K562 (cell line): ENCODE data around the gene TMEM86B. TPM values are rescaled to one million over a fixed set of nuclear protein-coding genes. Genes with fewer than 3 reads are reported as not detected.

Experiments
- ATAC-seq: fragments of 200-7000 bp; cut with Tn5 transposase; 3 replicates; pipeline ENCODE4 v1.9.1; 2020; ENCODE audit warnings: moderate library complexity
- BruUV-seq: library from RNA; stranded (reverse); fragments of 400-500 nt; replicated peaks from 2 replicates; lab custom pipeline; 2021; lab: Mats Ljungman, UMichigan
- CTCF ChIA-PET: fragments of 300-600 bp; formaldehyde crosslinking; extraction: SDS; loops from one replicate; lab custom pipeline; 2021; ENCODE audit warnings: low intra/inter-chr PET ratio; lab: Yijun Ruan, JAX
- POLR2A ChIA-PET: fragments of 300-600, 350-650 bp; sonication (Branson Sonifier 250); formaldehyde crosslinking; extraction: SDS; loops from one replicate; lab custom pipeline; 2021; ENCODE audit warnings: antibody characterized with exemption, inconsistent platforms; lab: Yijun Ruan, JAX
- DNase-seq, 4 experiments: peaks; one replicate each; pipeline versions ENCODE4 v3.0.0 to v3.0.0-alpha.2; 2011 to 2018; ENCODE audit warnings: low spot score in 3 of 4, mixed read lengths in 3 of 4; ENCODE audit errors: extremely low read depth in 1 of 4
- FAIRE-seq: peaks from 2 replicates; lab custom pipeline; 2011; peaks lifted over from hg19 to GRCh38; lab: Jason Lieb, UNC
- H2AFZ ChIP-seq: 2 replicates; pipeline ENCODE4 v1.6.0; 2011; ENCODE audit warnings: low read depth, low read length, control low read depth, inconsistent platforms
- H3K27ac ChIP-seq: fragments of 200-600 bp; 3 replicates; pipeline ENCODE4 v1.8.0; 2011; ENCODE audit warnings: low read depth, mild to moderate bottlenecking, control low read depth, inconsistent platforms, low read length, moderate library complexity, mixed read lengths; ENCODE audit errors: extremely low read depth
- H3K27me3 ChIP-seq, 2 experiments: fragments of 300-600 bp in 1 of 2; 2 replicates in 1 of 2; 3 replicates in 1 of 2; pipeline versions ENCODE4 v1.6.0 to v1.8.0; 2011; ENCODE audit warnings: inconsistent platforms in 2 of 2, low read length in 2 of 2, mild to moderate bottlenecking in 1 of 2, mixed read lengths in 1 of 2, moderate library complexity in 1 of 2; ENCODE audit not compliant: control insufficient read depth in 2 of 2, insufficient read depth in 2 of 2
- H3K36me3 ChIP-seq: fragments of 300-600 bp; 3 replicates; pipeline ENCODE4 v1.8.0; 2011; ENCODE audit warnings: mild to moderate bottlenecking, low read length, inconsistent platforms; ENCODE audit not compliant: control insufficient read depth, insufficient read depth
- H3K4me1 ChIP-seq, 2 experiments: fragments of 200-600 bp in 1 of 2; replicated peaks in 1 of 2; 2 replicates in 1 of 2; 3 replicates in 1 of 2; pipeline versions ENCODE4 v1.5.1 to v1.8.0; 2011; ENCODE audit warnings: inconsistent platforms in 2 of 2, low read length in 2 of 2, mild to moderate bottlenecking in 1 of 2, mixed read lengths in 1 of 2, moderate library complexity in 1 of 2; ENCODE audit not compliant: control insufficient read depth in 2 of 2, insufficient read depth in 2 of 2
- H3K4me2 ChIP-seq: 2 replicates; pipeline ENCODE4 v1.6.1; 2011; ENCODE audit warnings: low read length, control low read depth, inconsistent platforms, mixed read lengths; ENCODE audit not compliant: insufficient read depth
- H3K4me3 ChIP-seq: fragments of 200-600 bp; sonication (generic), shearing (Covaris generic); 2 replicates; pipeline ENCODE4 v1.5.1; 2016; ENCODE audit warnings: control low read depth, inconsistent platforms
- H3K79me2 ChIP-seq: fragments of 200-600 bp; 3 replicates; pipeline ENCODE4 v1.8.0; 2011; ENCODE audit warnings: low read length, inconsistent platforms; ENCODE audit not compliant: control insufficient read depth, insufficient read depth
- H3K9ac ChIP-seq, 2 experiments: 2 replicates each; pipeline versions ENCODE4 v1.6.0 to v1.6.1; 2011; ENCODE audit warnings: low read depth in 2 of 2, low read length in 2 of 2, control low read depth in 1 of 2, inconsistent platforms in 1 of 2, mild to moderate bottlenecking in 1 of 2, mixed read lengths in 1 of 2; ENCODE audit not compliant: insufficient read depth in 1 of 2
- H3K9me1 ChIP-seq: one replicate; pipeline ENCODE4 v1.6.0; 2011; ENCODE audit warnings: inconsistent platforms, mild to moderate bottlenecking, low read length, moderate library complexity; ENCODE audit not compliant: control insufficient read depth, insufficient read depth
- H3K9me3 ChIP-seq: replicated peaks from 2 replicates; pipeline ENCODE4 v1.5.1; 2011; ENCODE audit warnings: low read depth, low read length, inconsistent platforms; ENCODE audit not compliant: control insufficient read depth, insufficient read depth
- H4K20me1 ChIP-seq: replicated peaks from 2 replicates; pipeline ENCODE4 v1.6.1; 2011; ENCODE audit warnings: low read length, inconsistent platforms, mixed read lengths; ENCODE audit not compliant: control insufficient read depth, insufficient read depth
- ETS2 ChIP-seq: IDR thresholded peaks from 2 replicates; pipeline ENCODE4 v1.6.1; 2016; ENCODE audit warnings: borderline replicate concordance, missing genetic modification characterization, mild to moderate bottlenecking, moderate library complexity, missing compliant biosample characterization; ENCODE audit not compliant: poor library complexity, severe bottlenecking
- MCM2 ChIP-seq: fragments of 450-650 bp; IDR thresholded peaks from 2 replicates; pipeline ENCODE4 v1.6.1; 2017; ENCODE audit warnings: low read depth, mild to moderate bottlenecking
- RBFOX2 ChIP-seq: fragments of 200-400 bp; formaldehyde crosslinking; IDR thresholded peaks from 2 replicates; pipeline ENCODE4 v1.6.1; 2017; ENCODE audit warnings: low read depth, mild to moderate bottlenecking, low read length, moderate library complexity
- WGBS: fragments of 100-300 bp; shearing (Covaris generic); methylation state at CpG from one replicate; pipeline ENCODE4 v1.1.6; 2016; ENCODE audit warnings: low coverage, mixed read lengths; ENCODE audit not compliant: insufficient coverage; ENCODE audit errors: missing lambda C conversion rate; 5-methylcytosine and 5-hydroxymethylcytosine counted together
- in situ Hi-C: fragments of 300-500 bp; cut with MboI; formaldehyde crosslinking; loops from 4 replicates; pipeline ENCODE4 v1.15.0; 2018; ENCODE audit warnings: inconsistent platforms, mixed read lengths
- intact Hi-C: fragments of 100-400 bp; cut with micrococcal nuclease; formaldehyde crosslinking; loops from 2 replicates; pipeline ENCODE4 v1.14.2; 2022
- polyA plus RNA-seq, 8 experiments: library from polyadenylated mRNA; depleted of rRNA in 4 of 8; stranded (reverse) in 5 of 8; unstranded in 3 of 8; fragments of >200 nt; fragmentation: Nextera tagmentation in 2 of 8; fragmentation: Illumina TruSeq in 1 of 8; extraction: Ambion mirVana in 2 of 8; extraction: Trizol in 1 of 8; gene quantifications; 2 replicates each; pipeline versions ENCODE4 v1.2.1 to v1.2.3, GENCODE V29; 2011 to 2014; ENCODE audit warnings: inconsistent platforms in 1 of 8, missing spikeins in 1 of 8
- total RNA-seq, 7 experiments: library from RNA; depleted of rRNA in 6 of 7; stranded (reverse); fragments of >200 nt in 6 of 7; fragmentation: Illumina TruSeq in 2 of 7; extraction: Trizol in 2 of 7; gene quantifications; 2 replicates each; pipeline versions ENCODE4 v1.2.1 to v1.2.3, GENCODE V29; 2011 to 2021; ENCODE audit warnings: low replicate concordance in 1 of 7

Gene TMEM86B
- total and polyA plus RNA-seq, 9 of the 15 experiments (the other 6 are each of a cell fraction or from before 2014, with no cell fraction given), result 0.28 to 7.9 (median 2.1) TPM

DNA sequence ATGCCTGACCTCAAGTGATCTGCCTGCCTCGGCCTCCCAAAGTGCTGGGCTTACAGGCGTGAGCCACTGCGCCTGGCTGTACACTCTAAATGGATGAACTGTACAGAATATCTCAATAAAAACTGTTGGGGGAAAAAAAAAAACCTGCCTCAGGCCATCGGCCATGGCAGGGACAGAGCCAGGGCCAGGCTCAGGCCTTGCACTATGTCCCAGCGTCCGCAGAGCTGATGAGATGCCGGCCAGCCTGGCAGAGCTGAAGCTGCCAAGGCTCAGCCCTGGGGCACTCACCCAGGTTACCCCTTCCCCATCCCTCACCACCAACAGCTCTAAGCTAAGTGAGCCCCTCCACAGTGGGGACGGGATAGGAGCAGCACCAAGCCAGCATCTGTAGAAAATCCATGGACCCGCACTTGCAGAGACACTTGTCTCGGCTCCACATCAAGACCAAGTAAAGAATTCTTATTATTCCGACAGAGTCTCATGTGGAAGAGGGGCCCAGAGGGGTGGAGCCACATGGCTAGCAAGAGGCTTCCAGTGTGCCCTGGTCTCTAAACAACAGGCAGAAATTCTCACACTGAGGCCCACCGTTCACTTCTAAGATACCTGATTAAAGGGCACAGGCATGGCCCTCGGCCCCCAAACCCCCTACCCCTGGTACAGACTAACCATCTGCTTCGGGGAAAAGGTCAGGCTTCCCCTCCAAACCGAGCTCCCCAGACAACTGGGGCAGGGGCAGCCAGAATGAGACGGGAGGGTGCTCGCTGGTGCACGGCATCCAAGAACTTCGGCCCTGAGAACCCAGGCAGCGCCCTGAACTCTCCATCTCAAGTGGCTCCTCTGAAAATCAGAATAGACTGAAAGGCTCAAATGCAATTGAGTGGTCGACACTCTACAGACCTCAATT is 24.4 kb upstream of the TMEM86B start:
- Histone ChIP-seq H2AFZ (no peak overlapping the region), H3K9me1 (peaks cover 12% of the 10 kb centered on the region), H3K79me2 (peaks cover 100% of the 10 kb centered on the region), H3K27ac (no peak overlapping the region), H3K4me2 (no peak overlapping the region), H3K4me1 (peaks cover 30 to 54% of the 10 kb centered on the region in 2 experiments; a peak in 4 of 5 replicates), H3K36me3 (peaks cover 84% of the 10 kb centered on the region), H3K4me3 (no peak overlapping the region), H3K9me3 (no peaks in the 10 kb centered on the region), H4K20me1 (peaks cover 77% of the 10 kb centered on the region)
- POLR2A ChIA-PET, result interaction anchor here (1.0 to 1.7 kb wide), 3 partner anchors 11 to 25 kb away, joined by 3 read pairs; no protein-coding TSS in a partner anchor
- intact Hi-C loops (no loop called here), in situ Hi-C loops (no loop called here)
- ATAC-seq (no peak), DNase-seq (no peak), FAIRE-seq (no peak)
- CTCF ChIA-PET, result no interaction called here
- no TSS peak for BruUV-seq
- TF ChIP-seq ETS2 (no peak), MCM2 (no peak), RBFOX2 (peak; percentile 33; the same call in 1 of the 2 replicates)
- TF ChIP-seq, all 486 proteins: peak for 1
- peak overlapping the region in 1 of 2 experiments; percentile 38; a peak in 1 of 4 replicates for H3K9ac ChIP-seq
- H3K27me3 ChIP-seq, result no peaks in the 10 kb centered on the region
- 93% methylated on average over 19 of the region's 21 CpGs for WGBS
